ENCODE data around the gene TNFSF8.
A peak's percentile ranks its signal among the peaks of the same experiment; 100 is the strongest.

The TNFSF8 gene

DNA sequence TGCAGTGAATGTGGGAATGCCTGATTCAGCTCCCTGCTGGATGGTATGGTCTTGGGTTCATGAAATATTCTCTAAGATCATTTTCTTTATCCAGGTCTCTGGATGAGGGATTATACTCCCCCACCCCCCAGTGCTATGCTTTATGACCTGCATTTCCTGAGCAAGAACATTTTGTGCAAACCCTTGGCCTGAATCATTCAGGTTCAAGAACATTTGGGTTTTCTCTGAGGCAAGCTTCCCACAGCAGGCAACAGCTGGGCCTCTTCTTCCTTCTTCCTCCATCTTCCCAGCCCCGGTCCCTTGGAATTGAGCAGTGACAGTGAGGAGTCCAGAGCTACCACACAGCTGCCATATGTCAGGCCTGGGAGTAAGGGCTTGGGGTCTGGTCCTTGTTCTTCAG lies 65.9 kb downstream of the TNFSF8 start:
- no peak for DNase-seq

DNA sequence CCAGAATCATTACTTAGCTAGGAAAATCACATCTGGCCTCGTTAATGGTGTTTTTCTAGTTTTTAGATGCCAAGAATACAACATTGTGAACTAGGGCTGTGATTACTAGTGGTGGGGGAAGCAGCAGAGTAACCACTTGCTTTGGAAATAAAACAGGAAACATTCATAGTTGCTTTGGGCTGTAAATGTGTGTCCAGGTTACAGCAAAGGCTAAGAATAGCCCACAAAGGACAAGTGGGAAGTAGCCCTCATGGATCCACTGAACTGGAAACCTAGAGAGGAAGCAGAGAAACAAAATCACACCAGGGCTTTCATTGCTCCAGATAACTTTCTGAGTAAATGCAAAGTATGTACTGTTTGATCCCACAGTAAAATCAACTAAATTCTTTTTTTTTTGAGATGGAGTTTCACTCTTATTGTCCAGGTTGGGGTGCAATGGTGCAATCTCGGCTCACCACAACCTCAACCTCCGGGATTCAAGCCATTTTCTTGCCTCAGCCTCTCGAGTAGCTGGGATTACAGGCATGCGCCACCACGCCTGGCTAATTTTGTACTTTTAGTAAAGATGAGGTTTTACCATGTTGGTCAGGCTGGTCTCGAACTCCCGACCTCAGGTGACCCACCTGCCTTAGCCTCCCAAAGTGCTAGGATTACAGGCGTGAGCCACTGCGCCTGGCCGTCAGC lies 68.3 kb downstream of the TNFSF8 start:
- DNase-seq = no peak

- no peak for DNase-seq
These were observed 69.1 kb downstream of the TNFSF8 start for GRCh38 chr9:114861273-114861672.

- no peak for DNase-seq
These were observed 70.2 kb downstream of the TNFSF8 start for GRCh38 chr9:114860187-114860586.

DNA sequence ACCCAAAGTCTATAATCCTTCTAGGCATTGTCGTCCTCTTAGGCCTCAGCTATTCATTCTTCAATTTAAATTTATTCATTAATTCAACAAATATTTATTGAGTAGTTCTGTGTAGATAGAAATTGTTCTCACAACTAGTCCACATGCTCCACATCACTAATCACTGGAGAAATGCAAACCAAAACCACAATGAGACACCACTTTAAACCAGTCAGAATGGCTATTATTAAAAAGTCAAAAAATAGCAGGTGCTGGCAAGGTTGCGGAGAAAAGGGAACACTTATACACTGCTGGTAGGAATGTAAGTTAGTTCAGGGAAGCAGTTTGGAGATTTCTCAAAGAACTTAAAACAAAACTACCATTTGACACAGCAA lies 73.5 kb downstream of the TNFSF8 start:
- DNase-seq = no peak

- DNase-seq = no peak
These were observed 74.0 kb downstream of the TNFSF8 start for GRCh38 chr9:114856215-114856941.

- DNase-seq = no peak
These were observed 74.9 kb downstream of the TNFSF8 start for GRCh38 chr9:114855488-114855887.

- no peak for DNase-seq
These were observed 75.5 kb downstream of the TNFSF8 start for GRCh38 chr9:114854736-114855355.

DNA sequence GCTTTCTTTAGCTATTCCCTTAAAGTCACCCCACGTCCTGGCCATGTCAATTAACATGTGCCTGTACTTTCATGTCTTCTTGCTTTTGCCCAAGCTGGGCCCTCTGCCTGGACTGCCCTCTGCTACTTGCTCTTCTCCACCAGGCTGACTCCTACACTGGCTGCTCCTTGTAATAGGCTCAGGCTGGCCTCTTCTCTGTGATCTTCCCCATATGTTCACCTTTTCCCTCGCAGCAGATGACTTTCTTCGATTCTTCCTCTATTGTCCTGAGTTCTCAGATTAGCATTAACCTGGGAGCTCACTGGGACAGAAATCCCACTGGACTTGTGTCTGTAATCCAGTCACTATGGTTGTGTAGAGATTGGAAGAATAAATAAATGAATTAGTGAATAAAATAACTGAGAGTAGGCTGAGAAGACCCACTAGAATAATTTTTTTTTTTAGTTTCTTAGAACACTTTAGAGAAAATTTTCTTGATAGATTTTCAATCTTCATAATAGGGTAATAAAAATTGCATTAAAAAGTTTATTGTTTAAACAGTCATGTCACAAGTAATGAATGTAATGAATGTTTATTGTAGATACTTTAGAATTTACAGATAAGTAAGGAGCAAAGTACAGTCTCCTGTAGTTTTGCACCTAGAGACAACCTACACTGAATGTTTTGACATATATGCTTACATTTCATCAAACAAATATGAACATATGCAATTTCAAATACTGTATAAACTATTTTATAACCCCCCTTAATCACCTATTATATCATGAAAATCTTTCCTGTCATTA lies 77.1 kb downstream of the TNFSF8 start:
- DNase-seq = no peak

GRCh38 chr9:114852050-114852594 lies 78.3 kb downstream of the TNFSF8 start:
- DNase-seq = no peak

DNA sequence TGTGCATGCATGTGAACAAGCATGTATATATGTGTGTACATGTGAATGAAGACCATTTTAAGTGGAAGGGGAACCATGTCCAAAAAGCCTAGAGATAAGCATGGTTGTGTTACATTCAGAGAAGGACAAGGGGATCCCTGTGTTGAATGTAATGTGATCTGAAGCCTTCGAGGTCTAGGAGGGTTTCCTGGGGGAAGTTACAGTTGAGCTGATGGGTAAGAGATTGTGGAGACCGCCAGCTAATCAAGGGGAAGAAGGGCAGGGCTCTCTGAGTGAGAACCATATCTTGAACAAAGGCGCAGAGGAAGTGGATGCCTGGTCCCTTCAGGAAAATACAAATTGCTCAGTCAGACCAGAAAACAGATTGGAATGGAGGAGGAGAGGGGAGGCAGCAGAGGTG lies 79.1 kb downstream of the TNFSF8 start:
- DNase-seq = peak; percentile 15

All from GF-D8 (cell line).